ENCODE data around the gene GRIP2. TPM values are rescaled to one million over a fixed set of nuclear protein-coding genes. Genes with fewer than 3 reads are reported as not detected.

The GRIP2 gene
- total RNA-seq, 1 donor from 2014 or later = 11.2 TPM

GRCh38 chr3:14573706-14574105 lies 33.6 kb upstream of the GRIP2 start:
- Mint-ChIP-seq H3K9me3 (ENCODE audit: low read depth) (no peaks in the 10 kb centered on the region), H3K36me3 (ENCODE audit: insufficient read depth) (no peaks in the 10 kb centered on the region), H3K4me3 (ENCODE audit: low read depth) (no peak overlapping the region)

GRCh38 chr3:14570864-14571263 lies 30.7 kb upstream of the GRIP2 start:
- no peaks in the 10 kb centered on the region for H3K36me3 Mint-ChIP-seq (ENCODE audit: insufficient read depth)
- no peaks in the 10 kb centered on the region for H3K27me3 Mint-ChIP-seq
- no peaks in the 10 kb centered on the region for H3K4me1 Mint-ChIP-seq (ENCODE audit: low read depth)
- H3K9me3 Mint-ChIP-seq (ENCODE audit: low read depth) = no peaks in the 10 kb centered on the region
- no peak for DNase-seq (ENCODE audit: low spot score, unreplicated experiment)
- H3K4me3 Mint-ChIP-seq (ENCODE audit: low read depth) = no peak overlapping the region
- no peak overlapping the region for H3K27ac Mint-ChIP-seq
- no peak for TF ChIP-seq CTCF (IDR thresholded peaks at IDR 0.05; ENCODE audit: unreplicated experiment)

More at GRCh38 chr3:14573706-14574105, 33.6 kb upstream of the GRIP2 start:
- no peak for TF ChIP-seq CTCF (IDR thresholded peaks at IDR 0.05; ENCODE audit: unreplicated experiment)
- H3K4me1 Mint-ChIP-seq (ENCODE audit: low read depth) = no peaks in the 10 kb centered on the region
- no peak for DNase-seq (ENCODE audit: low spot score, unreplicated experiment)
- H3K27me3 Mint-ChIP-seq = no peaks in the 10 kb centered on the region
- no peak overlapping the region for H3K27ac Mint-ChIP-seq

GRCh38 chr3:14570089-14570488 lies 29.9 kb upstream of the GRIP2 start:
- Mint-ChIP-seq H3K27me3 (no peaks in the 10 kb centered on the region), H3K9me3 (ENCODE audit: low read depth) (no peaks in the 10 kb centered on the region), H3K36me3 (ENCODE audit: insufficient read depth) (no peaks in the 10 kb centered on the region), H3K4me3 (ENCODE audit: low read depth) (no peak overlapping the region), H3K27ac (no peak overlapping the region), H3K4me1 (ENCODE audit: low read depth) (no peaks in the 10 kb centered on the region)
- TF ChIP-seq CTCF (IDR thresholded peaks at IDR 0.05; ENCODE audit: unreplicated experiment) = no peak
- no peak for DNase-seq (ENCODE audit: low spot score, unreplicated experiment)

- Mint-ChIP-seq H3K27ac (no peak overlapping the region), H3K27me3 (no peaks in the 10 kb centered on the region), H3K9me3 (ENCODE audit: low read depth) (no peaks in the 10 kb centered on the region), H3K4me1 (ENCODE audit: low read depth) (peaks cover 5% of the 10 kb centered on the region), H3K4me3 (ENCODE audit: low read depth) (no peak overlapping the region), H3K36me3 (ENCODE audit: insufficient read depth) (no peaks in the 10 kb centered on the region)
- no peak for DNase-seq (ENCODE audit: low spot score, unreplicated experiment)
- TF ChIP-seq CTCF (IDR thresholded peaks at IDR 0.05; ENCODE audit: unreplicated experiment) = no peak
Measured at GRCh38 chr3:14569474-14570000, 29.4 kb upstream of the GRIP2 start.

- Mint-ChIP-seq H3K27ac (no peak overlapping the region), H3K4me1 (ENCODE audit: low read depth) (peaks cover 8% of the 10 kb centered on the region), H3K27me3 (no peaks in the 10 kb centered on the region), H3K36me3 (ENCODE audit: insufficient read depth) (no peaks in the 10 kb centered on the region), H3K4me3 (ENCODE audit: low read depth) (no peak overlapping the region), H3K9me3 (ENCODE audit: low read depth) (no peaks in the 10 kb centered on the region)
- no peak for TF ChIP-seq CTCF (IDR thresholded peaks at IDR 0.05; ENCODE audit: unreplicated experiment)
- no peak for DNase-seq (ENCODE audit: low spot score, unreplicated experiment)
Measured at GRCh38 chr3:14568269-14568668, 28.1 kb upstream of the GRIP2 start.

All from progenitor cell of endocrine pancreas (in vitro differentiated cells).